ENCODE measurements around the gene SHROOM3. TPM values are rescaled to one million over a fixed set of nuclear protein-coding genes. Genes with fewer than 3 reads are reported as not detected.

Gene SHROOM3
- polyA plus RNA-seq, 2 of the 4 experiments (the other 2 are of a cell fraction) = 2.8 to 5.1 TPM

DNA sequence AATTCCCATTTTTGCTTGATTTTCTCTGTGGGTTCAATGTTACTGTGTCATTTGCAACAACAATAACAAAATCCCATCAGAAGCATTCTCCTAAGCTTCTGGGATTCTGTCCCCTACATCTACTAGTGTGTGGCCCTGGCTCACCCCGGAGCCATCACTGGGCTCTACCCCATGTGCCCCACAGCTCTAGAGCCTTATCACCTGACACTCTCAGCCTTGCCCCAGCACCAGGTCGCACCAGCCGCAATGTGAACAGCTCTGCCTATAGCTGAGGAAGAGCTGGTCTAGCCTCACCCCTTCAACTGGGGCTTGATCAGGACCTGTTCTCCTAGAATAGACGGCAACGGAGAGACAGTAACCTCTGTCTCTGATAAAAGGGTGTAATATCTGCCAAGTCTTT is 161.7 kb downstream of the SHROOM3 start:
- peaks cover 16% of the 10 kb centered on the region; the same call in 2 of the 3 replicates for H3K4me1 ChIP-seq
- 100% methylated on average over 5 of the region's 5 CpGs for WGBS (ENCODE audit: missing lambda C conversion rate)
- ChIA-PET CTCF (no interaction called here), POLR2A (no interaction called here)
- ATAC-seq (no peak), FAIRE-seq (no peak), DNase-seq (ENCODE audit: low read depth in 1 of 2, low spot score in 1 of 2) (no peak)
- no peaks in the 10 kb centered on the region for H3K9me3 ChIP-seq
- H3K4me3 ChIP-seq = no peak overlapping the region
- no peak for TF ChIP-seq ZC3H11A (IDR thresholded peaks at IDR 0.05)
- TF ChIP-seq NR3C1 (IDR thresholded peaks at IDR 0.05) = no peak
- no peak for TF ChIP-seq MAX (IDR thresholded peaks at IDR 0.05)
- TF ChIP-seq HOXB13 (CRISPR knock-in tag; IDR thresholded peaks at IDR 0.05; ENCODE audit: low read depth) = no peak
- no peak for TF ChIP-seq JUN (IDR thresholded peaks at IDR 0.05)
- no peak overlapping the region for H3K4me2 ChIP-seq
- no peak overlapping the region for H3K27ac ChIP-seq

- Histone ChIP-seq H3K27ac (no peak overlapping the region), H3K9me3 (no peaks in the 10 kb centered on the region), H3K4me1 (peaks cover 16% of the 10 kb centered on the region; the same call in 2 of the 3 replicates), H3K4me3 (no peak overlapping the region), H3K4me2 (no peak overlapping the region)
- ChIA-PET POLR2A (no interaction called here), CTCF (no interaction called here)
- no peak for ATAC-seq
- DNase-seq (ENCODE audit: low read depth in 1 of 2, low spot score in 1 of 2) = no peak
- FAIRE-seq = no peak
- WGBS (ENCODE audit: missing lambda C conversion rate) = 54% methylated on average over 5 of the region's 5 CpGs
- TF ChIP-seq RCOR1 (IDR thresholded peaks at IDR 0.05; ENCODE audit: low read depth, low read length) (no peak), FOSB (CRISPR knock-in tag; IDR thresholded peaks at IDR 0.05) (no peak), NR3C1 (IDR thresholded peaks at IDR 0.05) (no peak), GATA3 (IDR thresholded peaks at IDR 0.05; ENCODE audit: borderline replicate concordance) (no peak), POLR2AphosphoS2 (conservative IDR thresholded peaks at IDR 0.05; ENCODE audit: low read length) (no peak), ATOH8 (CRISPR knock-in tag; IDR thresholded peaks at IDR 0.05; ENCODE audit: low read depth) (no peak), ESRRA (IDR thresholded peaks at IDR 0.05; ENCODE audit: borderline replicate concordance, low read length) (no peak), MAX (IDR thresholded peaks at IDR 0.05) (no peak), HEYL (CRISPR knock-in tag; IDR thresholded peaks at IDR 0.05) (no peak)
Observed at GRCh38 chr4:76597423-76597979, 162.5 kb downstream of the SHROOM3 start.

GRCh38 chr4:76600447-76600846 is 165.4 kb downstream of the SHROOM3 start:
- no peak for FAIRE-seq
- CTCF ChIA-PET = no interaction called here
- Histone ChIP-seq H3K9me3 (no peaks in the 10 kb centered on the region), H3K4me2 (no peak overlapping the region), H3K4me3 (no peak overlapping the region), H3K4me1 (no peaks in the 10 kb centered on the region), H3K27ac (no peak overlapping the region; a peak in 1 of 6 replicates)
- 28% methylated on average over 2 of the region's 2 CpGs for WGBS (ENCODE audit: missing lambda C conversion rate)
- POLR2A ChIA-PET = no interaction called here
- TF ChIP-seq CEBPB (IDR thresholded peaks at IDR 0.05) = no peak
- TF ChIP-seq KDM1A (IDR thresholded peaks at IDR 0.05; ENCODE audit: low read depth) = no peak
- TF ChIP-seq FOSL2 (IDR thresholded peaks at IDR 0.05) = no peak
- TF ChIP-seq FOSL2 (CRISPR knock-in tag; IDR thresholded peaks at IDR 0.05) = no peak
- no peak for ATAC-seq
- no peak for DNase-seq (ENCODE audit: low read depth in 1 of 2, low spot score in 1 of 2)

DNA sequence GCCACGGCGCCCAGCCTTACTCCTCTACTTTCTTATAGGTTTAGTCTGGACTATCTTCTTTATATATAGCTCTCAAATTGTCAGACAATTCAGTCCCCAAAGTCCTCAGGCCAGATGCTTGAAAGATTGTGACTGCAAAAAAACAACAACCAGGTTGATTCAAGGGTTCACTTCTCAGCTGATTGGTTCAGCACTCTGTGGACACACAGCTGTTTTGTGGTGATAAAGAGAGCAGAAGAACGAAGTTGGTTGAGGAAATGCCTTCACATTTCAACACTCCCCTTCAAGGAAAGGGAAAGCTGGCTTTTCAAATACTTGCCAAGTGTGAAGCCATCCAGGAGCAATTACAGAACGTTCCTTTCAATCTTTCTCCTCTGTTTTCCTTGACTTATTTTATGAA is 166.8 kb downstream of the SHROOM3 start:
- no peak overlapping the region for H3K27ac ChIP-seq
- H3K4me2 ChIP-seq = no peak overlapping the region
- FAIRE-seq (no peak), ATAC-seq (no peak), DNase-seq (ENCODE audit: low read depth in 1 of 2, low spot score in 1 of 2) (no peak)
- no peaks in the 10 kb centered on the region for H3K9me3 ChIP-seq
- TF ChIP-seq RFX5 (IDR thresholded peaks at IDR 0.05) (no peak), KDM5A (IDR thresholded peaks at IDR 0.05) (no peak), HEYL (CRISPR knock-in tag; IDR thresholded peaks at IDR 0.05) (no peak), ELK1 (IDR thresholded peaks at IDR 0.05; ENCODE audit: low read depth, low read length) (no peak), JUNB (IDR thresholded peaks at IDR 0.05) (no peak), NPAS2 (CRISPR knock-in tag; IDR thresholded peaks at IDR 0.05; ENCODE audit: borderline replicate concordance) (no peak), KDM1A (IDR thresholded peaks at IDR 0.05; ENCODE audit: low read depth) (no peak), RCOR1 (IDR thresholded peaks at IDR 0.05; ENCODE audit: low read depth, low read length) (no peak), JUN (IDR thresholded peaks at IDR 0.05) (no peak)
- no peak overlapping the region for H3K4me3 ChIP-seq
- ChIA-PET POLR2A (no interaction called here), CTCF (no interaction called here)
- H3K4me1 ChIP-seq = no peaks in the 10 kb centered on the region
- WGBS (ENCODE audit: missing lambda C conversion rate) = 68% methylated on average over 4 of the region's 4 CpGs
